A549 (cell line): ENCODE measurements around the gene SIGLEC7.

Experiments used
- CHD2 ChIP-seq: fragments of 150-350 bp; IDR thresholded peaks from 2 replicates; pipeline ENCODE4 v1.6.1; 2014; ENCODE audit warnings: low read length; ENCODE audit not compliant: partially characterized antibody
- CHD4 ChIP-seq: fragments of 200-600 bp; sonication (generic); IDR thresholded peaks from 2 replicates; pipeline ENCODE4 v1.6.1; 2016; ENCODE audit warnings: antibody characterized with exemption, mild to moderate bottlenecking, borderline replicate concordance
- CTCF ChIP-seq: fragments of >200 bp; sonication (Bioruptor Twin); formaldehyde crosslinking; IDR thresholded peaks from 3 replicates; pipeline ENCODE4 v1.5.1; 2016
- E2F6 ChIP-seq: IDR thresholded peaks from 2 replicates; pipeline ENCODE4 v1.6.1; 2012; ENCODE audit warnings: low read depth, borderline replicate concordance
- EP300 ChIP-seq, 2 experiments: fragments of >200 bp; sonication (Bioruptor Twin); formaldehyde crosslinking; IDR thresholded peaks; 2 replicates in 1 of 2; 3 replicates in 1 of 2; pipeline ENCODE4 v1.6.1; 2016 to 2017
- HDAC2 ChIP-seq: fragments of 200-600 bp; sonication (generic); IDR thresholded peaks from 2 replicates; pipeline ENCODE4 v1.6.1; 2016
- JUN ChIP-seq, 2 experiments: fragments of >200 bp; sonication (Bioruptor Twin); formaldehyde crosslinking; IDR thresholded peaks; 2 replicates in 1 of 2; 3 replicates in 1 of 2; pipeline ENCODE4 v1.6.1; 2016 to 2017
- KDM1A ChIP-seq: fragments of 200-600 bp; sonication (generic); IDR thresholded peaks from 2 replicates; pipeline ENCODE4 v1.6.1; 2016; ENCODE audit warnings: low read depth, mild to moderate bottlenecking
- MYC ChIP-seq: IDR thresholded peaks from 2 replicates; pipeline ENCODE4 v1.6.1; 2012; ENCODE audit warnings: mild to moderate bottlenecking, inconsistent platforms, low read length, improper control_type of control experiment, borderline replicate concordance
- NPAS2 ChIP-seq: fragments of 250-450 bp; sonication (Bioruptor Pico); IDR thresholded peaks from 2 replicates; pipeline ENCODE4 v1.8.0; 2022; ENCODE audit warnings: mild to moderate bottlenecking, moderate library complexity, borderline replicate concordance
- POLR2A ChIP-seq: IDR thresholded peaks from 2 replicates; pipeline ENCODE4 v1.6.1; 2012; ENCODE audit warnings: mild to moderate bottlenecking, low read length

GRCh38 chr19:51201712-51202111 is 59.6 kb downstream of the SIGLEC7 start:
- TF ChIP-seq POLR2A: no peak
- no peak for TF ChIP-seq EP300 (IDR thresholded peaks at IDR 0.05)
- TF ChIP-seq JUN (IDR thresholded peaks at IDR 0.05): no peak
- no peak for TF ChIP-seq CTCF
- no peak for TF ChIP-seq NPAS2 (CRISPR knock-in tag)
- no peak for TF ChIP-seq HDAC2
- TF ChIP-seq CHD4: no peak
- no peak for TF ChIP-seq KDM1A
- TF ChIP-seq CHD2: no peak
- TF ChIP-seq MYC: no peak
- no peak for TF ChIP-seq E2F6
